GM19438 (cell line): ENCODE results near the gene RTN4IP1.
"Not testable (repeated sequence)": the region's sequence is repeated elsewhere in the genome, so short reads cannot be mapped to it uniquely, and the experiment has no call there.

ENCODE experiments used
- ATAC-seq: cut with Tn5 transposase; IDR thresholded peaks from one replicate; pipeline ENCODE4 v1.9.1; 2021; ENCODE audit warnings: low read depth; ENCODE audit not compliant: unreplicated experiment

RTN4IP1 gene

DNA sequence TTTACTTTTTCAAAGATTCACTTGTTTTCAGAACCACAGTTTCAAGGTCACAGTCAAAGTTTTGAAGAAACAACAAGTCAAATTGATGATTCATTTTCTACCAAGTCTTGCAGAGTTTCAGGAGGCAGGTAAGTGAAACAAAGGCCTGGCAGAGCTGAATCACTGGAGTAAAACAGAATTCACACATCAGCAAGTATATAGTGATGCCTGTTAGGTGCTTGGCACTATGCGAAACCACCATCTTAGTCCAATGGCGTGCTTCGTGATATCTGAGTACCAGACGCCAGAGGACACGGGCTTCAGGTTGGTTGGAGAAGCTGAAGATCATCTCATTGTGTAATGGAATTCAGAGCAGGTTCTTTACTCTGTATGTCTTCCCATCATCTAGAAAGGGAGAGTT, 75.9 kb downstream of the RTN4IP1 start:
- ATAC-seq: no peak

DNA sequence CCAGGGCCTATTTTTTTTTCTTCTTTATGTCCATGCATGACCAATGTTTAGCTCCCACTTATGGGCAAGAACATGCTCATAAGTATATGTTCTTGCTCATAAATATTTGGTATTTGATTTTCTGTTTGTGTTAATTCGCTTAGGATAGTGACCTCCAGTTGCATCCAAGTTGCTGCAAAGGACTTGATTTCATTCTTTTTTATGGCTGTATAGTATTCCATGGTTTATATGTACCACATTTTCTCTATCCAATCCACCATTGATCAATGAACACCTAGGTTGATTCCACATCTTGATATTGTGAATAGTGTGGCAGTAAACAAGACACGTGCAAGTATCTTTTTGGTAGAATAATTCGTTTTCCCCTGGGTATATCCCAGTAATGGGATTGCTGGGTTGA, 78.1 kb downstream of the RTN4IP1 start:
- no peak for ATAC-seq

DNA sequence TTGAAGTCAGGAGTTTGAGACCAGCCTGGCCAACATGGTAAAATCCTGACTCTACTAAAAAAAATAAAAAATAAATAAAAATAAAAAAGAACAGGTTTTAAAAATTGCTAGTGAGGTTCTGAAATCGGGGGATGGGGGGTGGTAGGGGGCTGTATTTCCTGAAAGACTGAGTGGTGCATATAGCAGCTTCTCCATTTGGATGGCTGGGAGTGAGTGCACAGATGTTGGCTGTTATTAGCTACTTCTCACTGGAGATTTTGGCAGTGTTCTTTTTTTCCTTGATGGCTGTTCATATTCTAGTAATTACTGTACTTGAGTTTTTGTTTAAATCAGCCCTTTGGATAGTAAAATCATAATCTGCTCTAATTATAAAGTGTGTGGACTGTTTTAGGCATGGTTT, 79.8 kb downstream of the RTN4IP1 start:
- no peak for ATAC-seq

DNA sequence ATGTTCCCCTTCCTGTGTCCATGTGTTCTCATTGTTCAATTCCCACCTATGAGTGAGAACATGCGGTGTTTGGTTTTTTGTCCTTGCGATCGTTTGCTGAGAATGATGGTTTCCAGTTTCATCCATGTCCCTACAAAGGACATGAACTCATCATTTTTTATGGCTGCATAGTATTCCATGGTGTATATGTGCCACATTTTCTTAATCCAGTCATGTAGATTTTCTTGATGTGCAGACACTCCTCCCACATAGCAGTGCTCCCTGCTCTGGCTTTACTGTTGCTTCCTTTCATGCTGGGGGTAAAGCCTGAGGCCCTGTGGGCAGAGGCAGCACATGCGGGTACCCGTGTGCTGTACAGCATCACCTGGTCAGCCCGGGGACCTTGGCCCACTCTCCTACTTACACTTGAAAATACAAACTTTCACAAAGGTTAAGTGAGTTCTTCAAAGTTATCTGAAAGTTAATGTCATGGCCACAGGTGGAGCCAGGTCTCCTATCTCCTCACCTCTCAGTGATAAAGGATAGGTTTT, 80.3 kb downstream of the RTN4IP1 start:
- ATAC-seq: not testable (repeated sequence)

DNA sequence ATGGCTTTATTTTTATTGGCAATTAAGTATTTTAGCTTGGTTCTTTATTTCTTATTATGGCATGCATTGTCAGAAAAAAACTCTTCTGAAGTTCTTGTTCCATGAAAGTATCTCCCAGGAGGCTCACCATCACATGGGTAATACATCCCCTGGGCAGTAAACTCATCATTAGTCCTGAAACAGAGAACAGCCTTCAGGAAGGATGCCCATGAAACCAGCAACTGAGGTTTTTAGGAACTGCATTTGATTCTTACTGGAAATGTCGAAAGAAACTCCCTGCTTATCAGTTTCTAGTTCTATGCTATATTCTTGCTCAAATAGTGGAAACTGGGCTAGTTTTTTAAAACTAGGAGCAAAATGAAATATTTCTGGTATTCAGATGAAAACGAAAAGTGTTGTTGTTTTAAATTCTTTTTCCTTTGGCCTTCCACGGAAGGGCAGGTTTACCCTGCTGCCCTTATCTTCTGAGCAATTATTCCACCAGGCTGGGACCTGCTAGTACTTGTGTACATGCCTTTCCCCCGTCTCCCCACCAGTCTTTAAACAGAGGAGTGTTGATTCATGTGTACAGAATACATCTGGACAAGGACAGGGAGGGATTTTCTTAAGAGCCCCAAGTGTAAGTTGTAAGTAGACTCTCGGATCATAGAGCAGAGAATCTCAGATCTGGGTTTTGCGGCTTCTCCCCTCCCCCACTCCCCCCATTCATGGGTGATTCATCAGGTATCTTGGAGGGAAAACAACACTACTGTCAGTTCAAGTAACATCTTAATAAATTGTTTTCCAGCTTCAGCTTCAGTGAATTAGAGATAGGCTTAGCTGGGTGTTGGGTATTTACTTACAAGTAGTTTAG, 81.5 kb downstream of the RTN4IP1 start:
- no peak for ATAC-seq

DNA sequence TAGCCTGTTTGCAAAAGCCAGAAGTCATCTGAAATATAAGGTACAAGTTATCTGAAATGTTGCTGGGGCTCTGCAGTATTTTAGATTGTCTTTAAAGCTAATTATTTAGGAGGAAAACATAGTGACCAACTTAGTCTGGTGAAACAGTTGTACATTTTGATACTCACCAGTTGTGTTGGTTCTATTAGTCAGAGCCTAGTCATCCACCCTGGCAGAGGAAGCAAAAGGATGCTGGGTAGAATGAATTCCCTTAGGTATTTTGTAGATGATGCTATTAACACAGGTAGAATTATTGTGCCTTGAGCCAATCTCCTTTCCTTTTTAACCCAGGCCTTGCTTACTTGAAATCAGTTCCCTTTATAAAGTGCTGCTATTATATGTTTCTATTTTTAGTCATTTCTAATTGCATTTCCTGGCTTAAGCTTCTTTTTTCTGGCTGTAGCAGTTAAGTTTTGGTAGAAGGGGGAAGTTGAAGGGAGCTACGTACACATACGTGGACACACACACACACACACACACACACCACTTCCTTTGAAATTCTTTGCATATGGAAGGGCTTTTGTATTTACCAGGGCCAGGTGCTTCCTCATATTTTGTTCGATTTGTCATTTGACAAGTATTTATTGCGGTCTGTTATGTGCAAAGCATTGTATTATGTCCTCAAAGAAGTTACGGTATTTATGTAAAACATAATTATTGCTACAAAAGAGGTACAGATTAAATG, 82.4 kb downstream of the RTN4IP1 start:
- no peak for ATAC-seq

DNA sequence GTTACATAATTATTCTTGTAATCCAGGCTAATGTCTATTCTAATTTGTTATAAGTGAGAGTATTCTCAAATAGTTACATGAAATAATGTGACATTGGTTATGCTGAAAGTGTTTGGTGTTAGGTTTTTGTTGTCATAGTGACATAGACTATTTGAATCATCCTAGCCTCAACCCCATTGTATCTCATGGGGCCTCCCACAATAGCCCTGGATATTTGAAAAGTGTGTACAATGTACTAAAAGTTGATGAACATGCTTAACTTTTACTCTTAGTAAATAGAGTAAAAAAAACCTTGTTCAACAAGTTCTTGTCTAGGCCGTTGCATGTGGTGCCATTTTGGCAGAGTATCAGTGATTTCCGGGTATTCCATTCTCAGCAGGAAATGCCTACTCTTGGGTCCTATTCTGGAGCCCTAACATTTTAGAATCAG, 83.0 kb downstream of the RTN4IP1 start:
- no peak for ATAC-seq

DNA sequence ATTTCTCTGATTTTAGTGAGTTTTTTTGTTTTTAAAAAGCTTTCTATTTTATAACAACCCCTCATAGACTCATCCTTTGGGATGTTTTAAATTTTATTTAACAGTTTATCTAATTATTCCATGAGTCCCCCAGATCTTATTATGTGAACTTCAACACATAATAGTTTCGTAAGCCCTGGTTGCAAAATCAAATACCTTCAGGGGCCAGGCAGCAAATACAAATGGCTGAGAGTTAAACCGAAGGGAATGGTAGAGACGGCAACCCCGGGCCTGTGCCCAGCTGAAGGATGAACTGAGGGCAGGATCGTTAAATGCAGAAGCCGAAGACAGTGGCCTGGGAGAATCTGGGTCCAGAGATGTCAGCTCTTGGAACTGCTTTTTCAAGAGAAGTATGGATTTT, 88.4 kb downstream of the RTN4IP1 start:
- ATAC-seq: no peak

DNA sequence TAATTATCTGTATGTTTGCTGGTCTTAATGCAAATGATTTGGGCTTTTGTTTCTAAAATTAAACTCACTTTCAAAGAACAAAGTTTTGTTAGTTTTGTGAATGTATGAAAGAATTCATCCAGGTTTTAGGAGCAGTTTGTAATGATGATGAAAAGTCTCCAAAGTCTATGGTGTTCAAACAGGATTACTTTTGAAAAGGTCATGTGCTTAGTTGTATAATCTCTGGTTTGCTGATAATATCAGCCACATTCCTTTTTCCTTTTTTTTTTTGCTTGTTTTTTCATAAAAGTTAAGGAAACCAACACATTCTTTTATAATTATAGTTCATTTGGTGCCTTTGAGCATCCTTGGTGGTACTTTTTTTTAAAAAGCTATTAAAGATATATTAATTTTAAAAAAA, 88.9 kb downstream of the RTN4IP1 start:
- no peak for ATAC-seq

DNA sequence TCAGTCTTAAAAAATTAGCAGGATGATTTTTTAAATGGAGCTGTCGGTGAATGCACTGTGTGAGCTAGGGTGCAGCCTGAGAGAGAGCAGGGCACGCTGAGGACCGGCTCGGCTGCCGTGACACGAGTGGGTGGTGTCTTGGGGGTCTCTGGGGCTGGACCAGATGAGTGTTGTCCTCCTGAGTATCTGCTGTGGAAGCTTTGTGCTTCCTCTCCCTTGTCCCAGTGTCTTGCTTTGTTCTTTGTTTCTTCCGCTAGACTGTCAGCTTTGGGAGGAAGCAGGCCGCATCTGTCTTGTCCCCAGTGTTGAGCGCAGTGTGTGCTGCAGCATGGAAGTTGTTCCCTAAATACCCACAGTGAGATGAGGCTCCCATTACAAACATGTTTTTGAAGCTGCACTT, 89.4 kb downstream of the RTN4IP1 start:
- ATAC-seq: no peak

DNA sequence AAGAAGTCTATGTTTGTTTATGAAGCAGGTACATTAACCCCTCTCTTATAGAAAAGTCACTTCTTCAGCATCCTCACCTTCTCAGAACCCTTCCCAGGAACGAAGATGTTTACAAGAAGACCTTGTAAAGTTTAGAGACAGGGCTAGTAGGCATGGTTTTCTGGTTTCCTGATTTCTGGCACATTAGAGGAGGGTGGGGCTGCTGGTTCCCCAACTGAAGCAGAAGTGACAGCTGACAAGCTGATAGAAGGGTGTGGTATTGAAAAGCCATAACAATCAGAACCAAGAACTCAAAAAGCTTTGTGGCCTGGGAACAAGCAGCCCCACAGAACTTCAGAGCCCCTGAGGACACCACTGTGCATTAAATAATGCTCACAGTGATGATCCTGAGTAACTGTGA, 91.2 kb downstream of the RTN4IP1 start:
- no peak for ATAC-seq

DNA sequence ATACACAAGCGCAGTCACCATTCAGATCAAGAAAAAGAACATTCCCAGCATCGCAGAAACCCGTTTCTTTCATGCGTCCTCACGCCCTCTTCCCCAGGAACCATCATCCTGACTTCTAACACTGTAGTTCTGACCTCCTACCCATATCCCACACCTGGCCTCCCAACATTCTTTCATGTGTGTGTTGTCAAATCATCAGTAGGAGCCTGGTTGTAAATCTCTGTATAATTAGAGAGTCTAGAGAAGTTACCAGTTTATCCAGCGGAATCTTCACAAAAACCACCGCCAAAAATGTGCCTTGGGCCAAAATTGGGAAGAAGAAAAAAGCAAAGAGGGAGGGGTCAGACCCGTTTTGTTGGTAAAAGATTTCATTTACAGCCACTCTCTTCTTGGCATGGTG, 91.6 kb downstream of the RTN4IP1 start:
- no peak for ATAC-seq

DNA sequence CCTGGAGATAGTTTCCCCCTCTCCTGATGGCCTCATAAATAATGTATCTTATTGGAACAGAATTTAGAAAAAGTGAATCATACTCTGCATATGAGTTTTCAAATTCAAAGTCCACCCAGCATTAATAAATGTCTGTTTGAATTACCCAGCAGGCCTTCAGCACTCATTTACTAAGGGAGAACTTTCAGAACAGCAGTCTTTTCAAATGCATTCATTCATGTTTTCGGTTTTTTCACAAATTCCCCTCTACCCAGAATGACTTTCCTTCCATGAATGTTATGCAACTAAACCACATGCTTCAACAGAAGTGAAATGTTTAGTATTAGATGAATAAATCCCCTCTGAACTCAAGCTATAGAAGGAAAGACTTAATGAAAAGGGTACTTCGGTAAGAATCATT, 92.4 kb downstream of the RTN4IP1 start:
- ATAC-seq: no peak

DNA sequence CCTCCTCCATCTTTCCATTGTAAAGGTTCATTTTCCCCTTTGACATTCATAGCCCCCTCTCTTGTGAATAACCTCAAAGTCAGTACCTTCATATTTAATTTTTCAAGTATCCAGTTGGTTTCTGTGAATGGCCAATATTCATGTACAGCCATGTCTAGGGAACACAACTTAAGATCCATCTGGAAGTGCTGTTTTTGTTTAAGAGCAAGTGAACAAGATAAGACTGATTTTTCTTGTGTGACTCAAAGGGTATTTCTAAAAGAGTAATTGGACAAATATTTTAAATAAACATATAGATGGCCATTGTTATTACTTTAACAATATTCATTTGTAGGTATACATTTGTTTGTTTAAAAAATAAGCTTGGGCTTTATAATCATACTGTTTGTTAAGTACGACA, 92.9 kb downstream of the RTN4IP1 start:
- no peak for ATAC-seq

DNA sequence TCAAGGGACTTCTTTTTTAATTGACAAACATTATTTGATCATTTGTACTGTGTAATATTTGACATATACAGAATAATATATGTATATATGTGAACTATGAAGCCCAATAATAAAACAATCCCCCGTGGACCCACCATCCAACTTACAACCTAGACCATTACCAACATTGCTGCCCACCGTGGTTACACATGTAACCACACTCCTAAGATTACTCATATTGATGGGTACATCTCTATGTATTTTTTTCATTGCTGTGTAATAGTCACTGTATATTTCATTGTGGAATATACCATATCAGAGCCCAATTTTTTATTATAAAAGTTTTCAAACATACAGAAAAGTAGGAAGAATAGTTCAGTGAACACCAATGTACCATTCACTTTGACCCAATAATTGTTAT, 94.3 kb downstream of the RTN4IP1 start:
- ATAC-seq: no peak

DNA sequence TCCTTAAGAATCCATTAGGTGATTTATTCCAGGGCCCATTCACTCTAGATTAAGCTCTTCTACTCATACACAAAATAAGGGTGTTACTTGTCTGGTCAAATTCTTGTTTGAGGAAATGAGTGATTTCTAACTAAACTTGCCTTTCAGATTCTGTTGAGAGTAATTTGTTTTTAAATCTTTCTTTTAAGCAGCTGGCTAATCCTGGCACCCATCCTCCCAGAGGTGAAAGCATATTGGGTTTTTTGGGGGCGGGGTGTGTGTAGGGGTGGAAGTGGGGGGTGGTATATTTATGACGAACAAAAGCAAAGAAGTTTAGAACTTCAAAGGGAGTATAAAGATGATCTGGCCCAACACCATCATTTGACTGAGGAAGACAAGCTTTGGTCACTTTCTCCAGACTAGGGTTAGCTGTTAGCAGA, 94.7 kb downstream of the RTN4IP1 start:
- ATAC-seq: no peak

DNA sequence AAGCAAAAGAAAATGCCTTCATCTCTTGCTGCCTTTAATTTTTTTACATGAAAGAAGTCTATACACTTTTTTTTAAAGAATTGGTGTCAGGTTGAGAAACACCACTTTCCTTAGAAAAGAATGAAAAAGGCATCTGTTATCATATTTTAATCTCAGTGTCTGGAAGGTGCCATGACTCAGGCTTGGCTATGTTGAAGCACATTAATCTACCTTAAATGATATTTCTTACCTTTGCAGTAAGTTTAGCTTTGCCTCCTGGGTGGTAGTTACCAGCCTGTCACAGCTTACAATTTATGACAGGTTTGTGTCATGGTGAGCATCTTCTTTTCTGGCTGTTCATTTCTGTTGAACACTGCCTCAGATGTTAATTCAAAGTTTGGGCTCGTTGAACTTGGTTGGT, 95.3 kb downstream of the RTN4IP1 start:
- ATAC-seq: no peak

DNA sequence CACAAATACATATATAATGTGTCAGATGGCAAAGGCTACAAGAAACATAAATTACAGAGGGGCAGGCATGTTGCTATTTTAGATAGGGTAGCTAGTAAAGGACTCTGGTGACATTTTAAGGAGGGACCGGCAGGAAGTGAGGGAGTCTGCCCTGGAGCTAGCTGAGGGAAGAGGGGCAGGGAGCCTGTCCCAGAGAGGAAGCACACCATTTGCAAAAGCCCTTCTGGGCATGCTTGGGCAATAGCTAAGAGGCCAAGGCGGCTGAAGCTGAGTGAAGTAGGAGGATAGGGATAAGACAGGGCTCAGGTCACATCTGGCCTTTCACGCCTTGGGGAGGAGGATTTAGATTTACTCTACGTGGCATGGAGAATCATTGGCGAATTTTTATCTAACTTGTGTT, 96.2 kb downstream of the RTN4IP1 start:
- ATAC-seq: no peak

DNA sequence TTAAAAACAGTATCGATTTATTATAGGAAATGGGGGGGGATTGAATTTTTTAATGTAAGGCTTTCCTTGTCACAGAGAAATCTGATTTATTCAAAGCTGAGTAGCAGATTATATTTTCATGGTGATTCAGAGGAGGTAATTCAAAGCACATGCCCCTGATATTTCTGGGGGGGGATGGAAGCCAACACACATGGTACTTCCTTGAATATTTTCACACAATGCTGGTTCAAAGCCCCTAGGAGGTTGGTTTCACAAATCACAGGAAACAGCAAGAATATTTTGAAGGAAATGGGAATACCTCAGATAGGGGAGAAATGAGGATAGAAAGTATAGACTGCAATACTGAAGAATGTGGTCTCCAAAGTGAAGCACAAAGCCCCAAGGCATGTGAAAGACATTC, 98.8 kb downstream of the RTN4IP1 start:
- ATAC-seq: no peak

DNA sequence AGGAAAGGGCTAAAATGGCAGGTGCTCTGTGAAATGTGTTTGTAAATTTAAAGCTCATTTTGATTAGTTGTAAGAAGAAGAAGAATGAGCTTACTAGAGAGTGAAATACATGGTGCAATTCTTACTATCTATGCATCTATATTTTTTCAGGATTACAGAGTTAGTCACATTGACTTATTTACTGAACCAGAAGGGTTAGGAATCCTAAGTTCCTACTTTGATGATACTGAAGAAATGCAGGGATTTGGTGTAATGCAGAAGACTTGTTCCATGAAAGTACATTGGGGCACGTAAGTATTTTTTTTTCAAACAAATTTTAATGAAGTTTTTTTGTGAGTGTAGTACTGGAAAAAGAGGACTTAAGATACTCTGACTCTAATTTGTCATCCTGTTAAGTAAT, 99.3 kb downstream of the RTN4IP1 start:
- no peak for ATAC-seq

DNA sequence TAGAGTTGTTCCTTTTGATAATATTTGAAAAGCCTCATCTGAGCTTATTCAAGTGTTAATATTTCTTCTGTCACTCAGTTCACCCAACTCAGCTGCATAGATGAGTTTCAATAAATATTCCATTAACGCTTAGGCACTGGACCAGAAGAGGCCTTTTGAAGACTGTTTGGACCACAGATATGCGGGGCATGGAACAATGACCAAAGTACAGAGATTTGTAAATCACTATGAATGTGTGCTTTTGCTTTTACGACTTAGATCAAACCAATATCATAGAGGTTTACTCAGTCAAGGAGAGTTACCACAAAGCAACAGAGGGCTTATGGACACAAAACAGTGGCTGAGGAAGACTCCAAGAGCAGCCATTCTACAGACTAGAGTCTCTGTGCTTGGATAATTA, 99.9 kb downstream of the RTN4IP1 start:
- no peak for ATAC-seq

DNA sequence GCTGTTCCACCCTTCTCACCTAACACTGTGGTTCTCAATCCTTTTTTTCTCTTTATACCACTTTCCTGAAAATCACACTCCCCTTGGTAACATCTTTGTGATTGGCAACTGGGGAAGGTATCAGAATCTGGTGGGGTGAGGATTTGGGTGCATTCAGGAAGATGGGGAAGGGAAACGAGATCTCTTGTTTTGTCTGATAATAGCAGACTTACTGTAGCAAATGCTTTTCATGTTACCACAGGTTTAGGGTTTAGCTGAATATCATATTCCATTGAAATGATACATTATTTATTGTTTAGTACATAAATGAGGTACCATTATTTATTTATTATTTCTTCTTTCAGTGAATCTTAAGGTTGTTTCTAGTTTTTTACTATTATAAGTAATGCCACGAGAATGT, 100.8 kb downstream of the RTN4IP1 start:
- ATAC-seq: no peak
